Endodermal cell (in vitro differentiated cells): ENCODE results near the gene CYP46A1. TPM values are rescaled to one million over a fixed set of nuclear protein-coding genes. Genes with fewer than 3 reads are reported as not detected.
A peak's percentile ranks its signal among the peaks of the same experiment; 100 is the strongest.

ENCODE experiments used
- DNase-seq: peaks from one replicate; pipeline ENCODE4 v3.0.0-alpha.2; 2017
- H3K27ac ChIP-seq: 2 replicates; pipeline ENCODE4 v1.5.1; 2013; ENCODE audit warnings: mild to moderate bottlenecking, low read depth, low read length, moderate library complexity
- H3K27me3 ChIP-seq: 2 replicates; pipeline ENCODE4 v1.6.1; 2013; ENCODE audit warnings: mild to moderate bottlenecking, low read length, moderate library complexity; ENCODE audit not compliant: insufficient read depth, control insufficient read depth, poor library complexity, severe bottlenecking
- H3K36me3 ChIP-seq: 2 replicates; pipeline ENCODE4 v1.7.0; 2013; ENCODE audit warnings: mild to moderate bottlenecking, low read length, moderate library complexity; ENCODE audit not compliant: control insufficient read depth, insufficient read depth
- H3K4me1 ChIP-seq: one replicate; pipeline ENCODE4 v1.7.0; 2013; ENCODE audit warnings: low read length; ENCODE audit not compliant: control insufficient read depth, insufficient read depth
- H3K4me3 ChIP-seq: 2 replicates; pipeline ENCODE4 v1.5.1; 2013; ENCODE audit warnings: mild to moderate bottlenecking, low read length, moderate library complexity
- H3K9ac ChIP-seq: 2 replicates; pipeline ENCODE4 v1.6.1; 2013; ENCODE audit warnings: mild to moderate bottlenecking, low read length, moderate library complexity; ENCODE audit not compliant: poor library complexity, severe bottlenecking; ENCODE audit errors: extremely low read depth
- H3K9me3 ChIP-seq: 2 replicates; pipeline ENCODE4 v1.6.1; 2013; ENCODE audit warnings: mild to moderate bottlenecking, low read length, moderate library complexity; ENCODE audit not compliant: control insufficient read depth
- H3K27ac Mint-ChIP-seq: 2 replicates; pipeline ENCODE4 v1.8.0; 2020; ENCODE audit warnings: mixed read lengths
- H3K27me3 Mint-ChIP-seq: 2 replicates; pipeline ENCODE4 v1.8.0; 2021; ENCODE audit warnings: mild to moderate bottlenecking, mixed read lengths; ENCODE audit not compliant: insufficient read depth
- H3K36me3 Mint-ChIP-seq: 2 replicates; pipeline ENCODE4 v1.8.0; 2020; ENCODE audit warnings: low read depth, mixed read lengths
- H3K4me1 Mint-ChIP-seq: 2 replicates; pipeline ENCODE4 v1.8.0; 2020; ENCODE audit warnings: mixed read lengths
- H3K4me3 Mint-ChIP-seq: 2 replicates; pipeline ENCODE4 v1.8.0; 2020; ENCODE audit warnings: mild to moderate bottlenecking, moderate library complexity, mixed read lengths
- H3K9me3 Mint-ChIP-seq: 2 replicates; pipeline ENCODE4 v1.8.0; 2020; ENCODE audit warnings: mild to moderate bottlenecking, mixed read lengths
- WGBS, 2 experiments: methylation state at CpG; one replicate each; pipeline versions ENCODE4 v1.1.5 to v1.1.7; 2013; ENCODE audit warnings: missing lambda C conversion rate in 2 of 2, mixed read lengths in 1 of 2; ENCODE audit not compliant: insufficient coverage in 1 of 2, insufficient read length in 1 of 2; 5-methylcytosine and 5-hydroxymethylcytosine counted together
- total RNA-seq, 2 donors: library from RNA; stranded (reverse); fragmentation: NEBNext Ultra II Directional in 1 of 2; extraction: Animal tissue kit (Norgen Biotek cat#: 25700) in 1 of 2; gene quantifications; 2 replicates in 1 of 2; 3 replicates in 1 of 2; pipeline ENCODE4 v1.2.1, GENCODE V29; 2021
- TF ChIP-seq, protein P1 (sequence below): fragments of 200-600 bp; sonication (generic); conservative IDR thresholded peaks from 2 replicates; pipeline ENCODE4 v1.5.0; 2021; ENCODE audit warnings: antibody characterized with exemption, mild to moderate bottlenecking

The CYP46A1 gene
- total RNA-seq, 2 donors from 2014 or later: 0.55 to 0.57 TPM

DNA sequence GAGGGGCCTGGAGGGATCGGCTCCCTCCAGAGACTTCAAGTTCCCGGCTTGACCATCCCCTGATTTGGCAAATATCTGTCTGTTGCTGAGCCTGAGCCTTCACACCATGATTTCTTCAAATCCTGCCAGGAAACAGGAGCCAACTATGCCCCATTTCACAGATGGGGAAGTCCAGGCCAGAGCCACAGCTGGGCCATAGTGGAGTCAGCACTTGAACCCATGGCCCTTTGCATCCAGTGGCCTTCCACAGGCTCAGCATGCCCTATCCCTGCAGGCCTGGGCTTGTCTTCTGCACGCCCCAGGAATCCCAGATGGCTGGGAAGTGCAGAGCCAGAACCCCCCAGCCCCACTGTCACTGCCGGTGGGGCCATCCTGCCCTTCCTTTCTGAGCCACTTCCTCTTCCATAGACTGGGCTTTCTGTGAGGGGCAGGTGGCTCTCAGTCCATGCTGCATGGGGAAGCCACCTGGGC, 44.9 kb downstream of the CYP46A1 start:
- Mint-ChIP-seq H3K4me1 (no peaks in the 10 kb centered on the region), H3K4me3 (no peak overlapping the region), H3K36me3 (no peaks in the 10 kb centered on the region), H3K9me3 (no peaks in the 10 kb centered on the region), H3K27ac (no peak overlapping the region), H3K27me3 (peaks cover 21% of the 10 kb centered on the region)
- Histone ChIP-seq H3K9ac (no peak overlapping the region), H3K27ac (no peak overlapping the region), H3K27me3 (no peaks in the 10 kb centered on the region), H3K36me3 (no peaks in the 10 kb centered on the region), H3K4me1 (peaks cover 5% of the 10 kb centered on the region), H3K4me3 (no peak overlapping the region), H3K9me3 (no peaks in the 10 kb centered on the region)
- DNase-seq: peak; percentile 39
- TF ChIP-seq, protein P1, sequence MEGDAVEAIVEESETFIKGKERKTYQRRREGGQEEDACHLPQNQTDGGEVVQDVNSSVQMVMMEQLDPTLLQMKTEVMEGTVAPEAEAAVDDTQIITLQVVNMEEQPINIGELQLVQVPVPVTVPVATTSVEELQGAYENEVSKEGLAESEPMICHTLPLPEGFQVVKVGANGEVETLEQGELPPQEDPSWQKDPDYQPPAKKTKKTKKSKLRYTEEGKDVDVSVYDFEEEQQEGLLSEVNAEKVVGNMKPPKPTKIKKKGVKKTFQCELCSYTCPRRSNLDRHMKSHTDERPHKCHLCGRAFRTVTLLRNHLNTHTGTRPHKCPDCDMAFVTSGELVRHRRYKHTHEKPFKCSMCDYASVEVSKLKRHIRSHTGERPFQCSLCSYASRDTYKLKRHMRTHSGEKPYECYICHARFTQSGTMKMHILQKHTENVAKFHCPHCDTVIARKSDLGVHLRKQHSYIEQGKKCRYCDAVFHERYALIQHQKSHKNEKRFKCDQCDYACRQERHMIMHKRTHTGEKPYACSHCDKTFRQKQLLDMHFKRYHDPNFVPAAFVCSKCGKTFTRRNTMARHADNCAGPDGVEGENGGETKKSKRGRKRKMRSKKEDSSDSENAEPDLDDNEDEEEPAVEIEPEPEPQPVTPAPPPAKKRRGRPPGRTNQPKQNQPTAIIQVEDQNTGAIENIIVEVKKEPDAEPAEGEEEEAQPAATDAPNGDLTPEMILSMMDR: no peak
- WGBS, 2 experiments: 94 to 100% methylated on average over 2 to 4 of the region's 4 CpGs

DNA sequence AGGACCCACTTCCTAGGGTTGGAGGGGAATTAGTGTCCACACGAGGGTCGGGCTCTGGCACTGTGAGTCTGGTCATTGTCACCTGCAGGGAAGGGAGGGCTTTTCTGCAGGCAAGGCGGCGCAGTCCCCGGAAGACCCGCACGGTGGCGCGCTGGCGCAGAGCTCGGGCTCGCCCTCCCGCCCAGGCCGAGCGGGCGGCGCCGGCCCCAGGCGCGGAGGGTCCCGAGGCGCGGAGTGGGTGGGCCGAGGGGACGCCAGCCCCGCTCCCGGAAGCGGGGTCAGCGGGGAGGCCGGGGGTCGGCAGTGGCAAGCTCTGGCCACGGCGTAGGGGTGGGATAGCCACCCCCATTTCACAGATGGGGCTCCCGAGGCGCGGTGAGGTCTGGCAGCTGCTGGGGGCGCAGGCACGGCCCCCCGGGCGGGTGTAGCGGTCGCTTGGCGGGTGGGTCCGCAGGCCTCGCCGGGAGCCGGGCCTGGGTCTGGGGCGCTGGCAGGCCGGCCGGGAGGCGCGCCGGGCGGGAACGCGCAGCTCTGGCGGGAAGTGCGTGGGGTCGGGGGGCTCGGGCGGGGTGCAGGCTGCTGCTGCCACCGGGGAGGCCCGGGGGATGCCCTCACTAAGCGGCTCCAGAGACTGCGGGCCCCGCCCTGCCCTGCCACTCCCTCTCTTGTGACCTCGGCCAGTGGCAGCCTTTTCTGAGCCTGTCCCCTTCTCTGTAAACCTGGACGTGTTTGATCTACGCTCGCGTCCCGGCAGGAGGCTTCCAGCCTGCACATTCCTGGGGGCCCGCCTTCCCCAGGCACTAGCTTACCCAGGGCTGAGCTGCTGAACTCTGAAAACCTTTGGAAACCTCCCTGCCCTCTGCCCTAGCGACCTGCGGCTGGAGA, 46.1 kb downstream of the CYP46A1 start:
- Mint-ChIP-seq H3K9me3 (no peaks in the 10 kb centered on the region), H3K27me3 (peaks cover 21% of the 10 kb centered on the region), H3K4me3 (peak overlapping the region; percentile 60), H3K4me1 (no peaks in the 10 kb centered on the region), H3K27ac (no peak overlapping the region), H3K36me3 (no peaks in the 10 kb centered on the region)
- Histone ChIP-seq H3K4me1 (peaks cover 5% of the 10 kb centered on the region), H3K9me3 (no peaks in the 10 kb centered on the region), H3K27ac (peak overlapping the region; percentile 54), H3K4me3 (peak overlapping the region; percentile 74), H3K9ac (peak overlapping the region; percentile 60), H3K36me3 (no peaks in the 10 kb centered on the region), H3K27me3 (no peaks in the 10 kb centered on the region)
- TF ChIP-seq, protein P1: peak; percentile 94
- peak; percentile 96 for DNase-seq
- 2 to 4% methylated on average over 36 to 75 of the region's 75 CpGs for WGBS, 2 experiments

DNA sequence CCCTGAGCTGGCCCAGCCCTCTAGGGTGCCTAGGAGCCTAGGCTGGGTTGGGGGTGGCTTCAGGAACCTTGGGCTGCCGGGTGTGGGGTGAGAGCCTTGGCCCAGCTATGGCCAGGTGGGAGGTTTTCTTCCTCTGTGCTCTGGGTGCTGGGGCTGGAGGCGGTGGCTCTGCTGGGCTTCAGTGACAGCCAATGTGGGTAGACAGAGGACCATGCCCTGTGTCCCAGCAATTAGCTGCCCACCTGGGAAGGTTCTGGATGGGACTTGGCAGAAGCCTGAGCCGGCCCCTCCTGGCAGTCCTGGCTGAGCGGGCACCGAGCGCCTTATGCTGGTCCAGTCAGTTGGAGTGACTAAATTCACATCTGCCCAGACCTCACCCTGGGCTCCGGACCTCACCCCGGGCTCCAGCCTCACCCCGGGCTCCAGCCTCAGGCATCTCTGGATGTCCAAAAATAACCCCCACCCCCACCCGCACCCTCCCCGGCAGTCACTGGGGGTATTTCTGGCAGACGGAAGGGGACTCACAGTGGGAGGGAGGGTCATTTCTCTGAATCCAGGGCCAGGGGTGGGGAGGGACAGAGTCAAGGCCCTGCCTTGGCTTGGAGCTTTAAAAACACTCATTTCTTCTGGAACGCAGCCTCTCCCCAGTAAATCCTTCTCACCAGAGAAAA, 46.9 kb downstream of the CYP46A1 start:
- Histone ChIP-seq H3K4me3 (peak overlapping the region; percentile 74), H3K27ac (no peak overlapping the region), H3K9ac (no peak overlapping the region), H3K27me3 (no peaks in the 10 kb centered on the region), H3K9me3 (no peaks in the 10 kb centered on the region), H3K36me3 (no peaks in the 10 kb centered on the region), H3K4me1 (peaks cover 5% of the 10 kb centered on the region)
- TF ChIP-seq, protein P1: no peak
- WGBS, 2 experiments: 88 to 100% methylated on average over 2 to 13 of the region's 13 CpGs
- no peak overlapping the region for H3K27ac Mint-ChIP-seq
- H3K36me3 Mint-ChIP-seq: no peaks in the 10 kb centered on the region
- peak overlapping the region; percentile 60 for H3K4me3 Mint-ChIP-seq
- no peak for DNase-seq
- peaks cover 17% of the 10 kb centered on the region for H3K27me3 Mint-ChIP-seq
- no peaks in the 10 kb centered on the region for H3K4me1 Mint-ChIP-seq
- H3K9me3 Mint-ChIP-seq: no peaks in the 10 kb centered on the region
